NB4 (cell line): Measurements from ENCODE around the gene MC2R.

Experiments used
- MAX ChIP-seq: IDR thresholded peaks from 2 replicates; pipeline ENCODE4 v1.6.1; 2011; ENCODE audit warnings: low read depth, low read length
- POLR2A ChIP-seq: IDR thresholded peaks from 2 replicates; pipeline ENCODE4 v1.6.1; 2011; ENCODE audit warnings: mild to moderate bottlenecking; ENCODE audit not compliant: insufficient read length; ENCODE audit errors: extremely low read depth
- TF ChIP-seq, protein P1 (sequence below): IDR thresholded peaks from one replicate; pipeline ENCODE4 v1.5.1; 2012; ENCODE audit warnings: low read depth, low read length

- no peak for TF ChIP-seq POLR2A
- TF ChIP-seq, protein P1, sequence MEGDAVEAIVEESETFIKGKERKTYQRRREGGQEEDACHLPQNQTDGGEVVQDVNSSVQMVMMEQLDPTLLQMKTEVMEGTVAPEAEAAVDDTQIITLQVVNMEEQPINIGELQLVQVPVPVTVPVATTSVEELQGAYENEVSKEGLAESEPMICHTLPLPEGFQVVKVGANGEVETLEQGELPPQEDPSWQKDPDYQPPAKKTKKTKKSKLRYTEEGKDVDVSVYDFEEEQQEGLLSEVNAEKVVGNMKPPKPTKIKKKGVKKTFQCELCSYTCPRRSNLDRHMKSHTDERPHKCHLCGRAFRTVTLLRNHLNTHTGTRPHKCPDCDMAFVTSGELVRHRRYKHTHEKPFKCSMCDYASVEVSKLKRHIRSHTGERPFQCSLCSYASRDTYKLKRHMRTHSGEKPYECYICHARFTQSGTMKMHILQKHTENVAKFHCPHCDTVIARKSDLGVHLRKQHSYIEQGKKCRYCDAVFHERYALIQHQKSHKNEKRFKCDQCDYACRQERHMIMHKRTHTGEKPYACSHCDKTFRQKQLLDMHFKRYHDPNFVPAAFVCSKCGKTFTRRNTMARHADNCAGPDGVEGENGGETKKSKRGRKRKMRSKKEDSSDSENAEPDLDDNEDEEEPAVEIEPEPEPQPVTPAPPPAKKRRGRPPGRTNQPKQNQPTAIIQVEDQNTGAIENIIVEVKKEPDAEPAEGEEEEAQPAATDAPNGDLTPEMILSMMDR = no peak
- no peak for TF ChIP-seq MAX
Measured at GRCh38 chr18:13945811-13946210, 30.5 kb upstream of the MC2R start.
